ENCODE measurements around the gene NTN3. TPM values are rescaled to one million over a fixed set of nuclear protein-coding genes. Genes with fewer than 3 reads are reported as not detected.
"Not testable (repeated sequence)": the region's sequence is repeated elsewhere in the genome, so short reads cannot be mapped to it uniquely, and the experiment has no call there.

The NTN3 gene
- total RNA-seq, 3 donors from 2014 or later (not counting 1 experiment from before 2014, with no cell fraction given), result not detected

DNA sequence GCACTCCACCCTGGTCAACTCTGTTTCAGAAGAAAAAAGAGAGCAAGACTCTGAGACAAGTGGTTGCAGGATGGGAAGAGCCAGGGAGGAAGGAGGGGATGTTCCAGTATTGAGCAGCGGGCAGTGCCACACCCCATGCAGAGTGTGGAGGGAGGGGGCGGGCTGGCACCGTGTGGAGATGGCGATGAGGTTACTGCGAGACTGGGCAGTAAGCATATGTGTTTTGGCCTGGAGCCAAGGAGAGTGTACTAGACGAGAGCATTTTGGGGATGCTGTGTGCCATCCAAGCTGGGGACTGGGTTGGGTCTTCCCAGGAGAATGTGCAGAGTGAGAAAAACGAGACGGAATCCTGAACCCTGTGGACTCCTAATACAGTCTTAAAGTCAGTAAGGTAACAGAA, 7.2 kb downstream of the NTN3 start:
- DNase-seq (no peak), ATAC-seq (no peak)
- TF ChIP-seq, protein P1, sequence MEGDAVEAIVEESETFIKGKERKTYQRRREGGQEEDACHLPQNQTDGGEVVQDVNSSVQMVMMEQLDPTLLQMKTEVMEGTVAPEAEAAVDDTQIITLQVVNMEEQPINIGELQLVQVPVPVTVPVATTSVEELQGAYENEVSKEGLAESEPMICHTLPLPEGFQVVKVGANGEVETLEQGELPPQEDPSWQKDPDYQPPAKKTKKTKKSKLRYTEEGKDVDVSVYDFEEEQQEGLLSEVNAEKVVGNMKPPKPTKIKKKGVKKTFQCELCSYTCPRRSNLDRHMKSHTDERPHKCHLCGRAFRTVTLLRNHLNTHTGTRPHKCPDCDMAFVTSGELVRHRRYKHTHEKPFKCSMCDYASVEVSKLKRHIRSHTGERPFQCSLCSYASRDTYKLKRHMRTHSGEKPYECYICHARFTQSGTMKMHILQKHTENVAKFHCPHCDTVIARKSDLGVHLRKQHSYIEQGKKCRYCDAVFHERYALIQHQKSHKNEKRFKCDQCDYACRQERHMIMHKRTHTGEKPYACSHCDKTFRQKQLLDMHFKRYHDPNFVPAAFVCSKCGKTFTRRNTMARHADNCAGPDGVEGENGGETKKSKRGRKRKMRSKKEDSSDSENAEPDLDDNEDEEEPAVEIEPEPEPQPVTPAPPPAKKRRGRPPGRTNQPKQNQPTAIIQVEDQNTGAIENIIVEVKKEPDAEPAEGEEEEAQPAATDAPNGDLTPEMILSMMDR (IDR thresholded peaks at IDR 0.05), result no peak
- Mint-ChIP-seq H3K4me1 (peaks cover 12 to 15% of the 10 kb centered on the region in 2 donors), H3K36me3 (no peaks in the 10 kb centered on the region), H3K4me3 (no peak overlapping the region), H3K9me3 (no peaks in the 10 kb centered on the region), H3K27me3 (ENCODE audit: low read depth in 2 of 2) (peaks cover 0 to 2% of the 10 kb centered on the region in 2 donors), H3K27ac (no peak overlapping the region)
- Histone ChIP-seq H3K4me1 (ENCODE audit: control insufficient read depth, insufficient read depth, low read length) (peaks cover 18% of the 10 kb centered on the region), H3K4me3 (ENCODE audit: low read length) (no peak overlapping the region), H3K36me3 (ENCODE audit: control insufficient read depth, insufficient read depth, low read length) (no peaks in the 10 kb centered on the region), H3K9me3 (ENCODE audit: control insufficient read depth, insufficient read depth, low read length) (no peaks in the 10 kb centered on the region), H3K27ac (ENCODE audit: low read length) (no peak overlapping the region), H3K27me3 (ENCODE audit: control insufficient read depth, insufficient read depth, low read length) (peaks cover 1% of the 10 kb centered on the region)
- WGBS (ENCODE audit: insufficient coverage), result 91% methylated on average over 8 of the region's 8 CpGs
- intact Hi-C loops (cut with micrococcal nuclease), result no loop called here

DNA sequence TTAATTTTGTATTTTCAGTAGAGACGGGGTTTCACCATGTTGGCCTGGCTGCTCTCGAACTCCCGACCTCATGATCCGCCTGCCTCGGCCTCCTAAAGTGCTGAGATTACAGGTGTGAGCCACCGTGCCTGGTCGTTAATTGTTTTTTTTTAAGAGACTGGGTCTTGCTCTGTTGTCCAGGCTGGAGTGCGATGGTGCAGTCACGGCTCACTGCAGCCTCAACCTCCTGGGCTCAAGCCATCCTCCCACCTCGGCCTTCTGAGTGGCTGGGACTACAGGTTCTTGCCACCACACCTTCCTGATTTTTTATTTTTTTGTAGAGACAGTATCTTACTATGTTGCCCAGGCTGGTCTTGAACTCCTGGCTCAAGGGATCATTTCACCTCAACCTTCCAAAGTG, 8.9 kb downstream of the NTN3 start:
- H3K27ac ChIP-seq (ENCODE audit: low read length); DNase-seq; H3K9me3 ChIP-seq (ENCODE audit: control insufficient read depth, insufficient read depth, low read length); H3K4me3 ChIP-seq (ENCODE audit: low read length); H3K9me3 Mint-ChIP-seq; ATAC-seq; H3K36me3 Mint-ChIP-seq; H3K27me3 Mint-ChIP-seq (ENCODE audit: low read depth in 2 of 2); H3K27ac Mint-ChIP-seq; H3K36me3 ChIP-seq (ENCODE audit: control insufficient read depth, insufficient read depth, low read length); H3K27me3 ChIP-seq (ENCODE audit: control insufficient read depth, insufficient read depth, low read length): not testable (repeated sequence)
- H3K4me1 ChIP-seq (ENCODE audit: control insufficient read depth, insufficient read depth, low read length), result peaks cover 13% of the 10 kb centered on the region
- intact Hi-C loops (cut with micrococcal nuclease), result loop anchor here (10.0 kb wide), 1 partner anchor 475 kb away; the partner anchor contains the start of gene ZNF598
- peak overlapping the region; percentile 6 for H3K4me3 Mint-ChIP-seq
- WGBS (ENCODE audit: insufficient coverage), result 97% methylated on average over 10 of the region's 10 CpGs
- peaks cover 12 to 23% of the 10 kb centered on the region in 2 donors for H3K4me1 Mint-ChIP-seq

DNA sequence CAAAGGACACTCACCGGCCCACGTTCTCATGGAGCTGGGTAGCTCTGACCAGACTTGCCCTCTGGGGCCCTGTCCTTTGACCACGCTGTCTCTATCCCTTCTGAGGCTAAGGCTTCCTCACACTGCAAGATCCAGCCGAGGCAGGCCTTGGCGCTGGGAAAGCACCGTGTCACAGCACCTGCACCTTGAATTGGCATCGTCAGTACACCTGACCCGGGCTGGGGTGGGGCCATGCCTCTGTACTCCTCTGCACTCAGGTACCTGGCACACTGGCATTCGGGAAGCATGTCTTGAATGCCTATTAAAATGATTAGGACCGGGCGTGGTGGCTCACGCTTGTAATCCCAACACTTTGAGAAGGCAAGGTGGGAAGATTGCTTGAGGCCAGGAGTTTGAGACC, 9.9 kb downstream of the NTN3 start:
- H3K9me3 ChIP-seq (ENCODE audit: control insufficient read depth, insufficient read depth, low read length), result no peaks in the 10 kb centered on the region
- H3K36me3 ChIP-seq (ENCODE audit: control insufficient read depth, insufficient read depth, low read length), result no peaks in the 10 kb centered on the region
- no peaks in the 10 kb centered on the region for H3K9me3 Mint-ChIP-seq
- no peak overlapping the region for H3K4me3 ChIP-seq (ENCODE audit: low read length)
- TF ChIP-seq, protein P1 (IDR thresholded peaks at IDR 0.05), result no peak
- WGBS (ENCODE audit: insufficient coverage), result 94% methylated on average over 12 of the region's 12 CpGs
- peaks cover 16% of the 10 kb centered on the region for H3K4me1 ChIP-seq (ENCODE audit: control insufficient read depth, insufficient read depth, low read length)
- H3K4me3 Mint-ChIP-seq, result no peak overlapping the region
- H3K27ac Mint-ChIP-seq, result no peak overlapping the region
- H3K36me3 Mint-ChIP-seq, result no peaks in the 10 kb centered on the region
- ATAC-seq, result no peak
- no peak for DNase-seq
- H3K27ac ChIP-seq (ENCODE audit: low read length), result no peak overlapping the region
- intact Hi-C loops (cut with micrococcal nuclease), result loop anchor here (10.0 kb wide), 1 partner anchor 476 kb away; the partner anchor contains the start of gene ZNF598
- H3K27me3 ChIP-seq (ENCODE audit: control insufficient read depth, insufficient read depth, low read length), result no peaks in the 10 kb centered on the region
- no peaks in the 10 kb centered on the region for H3K27me3 Mint-ChIP-seq (ENCODE audit: low read depth in 2 of 2)
- peaks cover 11 to 23% of the 10 kb centered on the region in 2 donors for H3K4me1 Mint-ChIP-seq

DNA sequence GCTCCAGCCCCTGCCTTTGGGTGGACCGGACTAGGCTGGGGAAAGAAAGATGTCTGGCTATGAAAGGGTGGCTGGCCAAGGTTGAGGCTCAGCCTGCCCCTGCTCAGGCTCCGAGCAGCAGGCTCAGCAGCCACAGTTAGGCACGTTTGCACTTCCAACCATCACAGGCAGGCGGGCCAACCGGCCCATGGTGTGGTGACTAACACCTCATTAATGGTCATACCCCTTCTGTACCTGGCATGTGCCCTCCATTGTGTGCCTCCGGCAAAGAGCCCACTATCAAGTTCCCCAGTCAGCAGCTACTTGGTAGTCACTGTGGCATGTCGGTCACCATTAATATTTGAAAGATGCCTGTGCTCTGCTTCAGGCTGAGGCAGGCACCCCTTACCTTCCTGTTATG, 10.6 kb downstream of the NTN3 start:
- TF ChIP-seq, protein P1 (IDR thresholded peaks at IDR 0.05), result no peak
- Histone ChIP-seq H3K27ac (ENCODE audit: low read length) (no peak overlapping the region), H3K4me1 (ENCODE audit: control insufficient read depth, insufficient read depth, low read length) (peaks cover 18% of the 10 kb centered on the region), H3K36me3 (ENCODE audit: control insufficient read depth, insufficient read depth, low read length) (no peaks in the 10 kb centered on the region), H3K9me3 (ENCODE audit: control insufficient read depth, insufficient read depth, low read length) (no peaks in the 10 kb centered on the region), H3K27me3 (ENCODE audit: control insufficient read depth, insufficient read depth, low read length) (no peaks in the 10 kb centered on the region), H3K4me3 (ENCODE audit: low read length) (no peak overlapping the region)
- no peaks in the 10 kb centered on the region for H3K36me3 Mint-ChIP-seq
- H3K4me3 Mint-ChIP-seq, result no peak overlapping the region
- no peak for ATAC-seq
- DNase-seq, result no peak
- 89% methylated on average over 7 of the region's 7 CpGs for WGBS (ENCODE audit: insufficient coverage)
- intact Hi-C loops (cut with micrococcal nuclease), result loop anchor here (10.0 kb wide), 1 partner anchor 477 kb away; the partner anchor contains the start of gene ZNF598
- H3K9me3 Mint-ChIP-seq, result no peaks in the 10 kb centered on the region
- H3K4me1 Mint-ChIP-seq, result peaks cover 7 to 30% of the 10 kb centered on the region in 2 donors
- no peak overlapping the region for H3K27ac Mint-ChIP-seq
- no peaks in the 10 kb centered on the region for H3K27me3 Mint-ChIP-seq (ENCODE audit: low read depth in 2 of 2)
